ENCODE results near the gene SYNDIG1. TPM values are rescaled to one million over a fixed set of nuclear protein-coding genes. Genes with fewer than 3 reads are reported as not detected.

The SYNDIG1 gene
- total RNA-seq, 1 donor, result 2.2 TPM

GRCh38 chr20:24581443-24582170 lies 112.2 kb downstream of the SYNDIG1 start:
- H3K4me2 ChIP-seq (ENCODE audit: insufficient read depth, low read length), result no peak overlapping the region
- H3K27ac ChIP-seq (ENCODE audit: low read depth, low read length), result no peak overlapping the region
- no peaks in the 10 kb centered on the region for H3K9me3 ChIP-seq (ENCODE audit: low read depth, low read length)
- no peak overlapping the region for H3K4me3 ChIP-seq (ENCODE audit: insufficient read depth, low read length)
- H2AFZ ChIP-seq (ENCODE audit: low read length), result no peak overlapping the region
- DNase-seq (ENCODE audit: insufficient read length, low spot score, missing footprints), result no peak
- H3K27me3 ChIP-seq (ENCODE audit: insufficient read depth, low read length), result no peaks in the 10 kb centered on the region
- H4K20me1 ChIP-seq (ENCODE audit: insufficient read depth, low read length), result no peaks in the 10 kb centered on the region
- no peaks in the 10 kb centered on the region for H3K79me2 ChIP-seq (ENCODE audit: insufficient read depth, low read length)
- no peaks in the 10 kb centered on the region for H3K36me3 ChIP-seq (ENCODE audit: insufficient read depth, low read length)
- no peaks in the 10 kb centered on the region for H3K4me1 ChIP-seq (ENCODE audit: insufficient read depth, low read length)
- TF ChIP-seq CTCF (IDR thresholded peaks at IDR 0.05; ENCODE audit: extremely low read depth, low read depth, low read length), result no peak

- Histone ChIP-seq H3K9me3 (ENCODE audit: low read depth, low read length) (no peaks in the 10 kb centered on the region), H4K20me1 (ENCODE audit: insufficient read depth, low read length) (no peaks in the 10 kb centered on the region), H3K36me3 (ENCODE audit: insufficient read depth, low read length) (no peaks in the 10 kb centered on the region), H3K79me2 (ENCODE audit: insufficient read depth, low read length) (no peaks in the 10 kb centered on the region), H3K27me3 (ENCODE audit: insufficient read depth, low read length) (no peaks in the 10 kb centered on the region), H2AFZ (ENCODE audit: low read length) (no peak overlapping the region), H3K4me2 (ENCODE audit: insufficient read depth, low read length) (no peak overlapping the region), H3K4me1 (ENCODE audit: insufficient read depth, low read length) (no peaks in the 10 kb centered on the region), H3K4me3 (ENCODE audit: insufficient read depth, low read length) (no peak overlapping the region), H3K27ac (ENCODE audit: low read depth, low read length) (no peak overlapping the region)
- no peak for DNase-seq (ENCODE audit: insufficient read length, low spot score, missing footprints)
- no peak for TF ChIP-seq CTCF (IDR thresholded peaks at IDR 0.05; ENCODE audit: extremely low read depth, low read depth, low read length)
These were observed 113.1 kb downstream of the SYNDIG1 start for GRCh38 chr20:24582373-24583168.

GRCh38 chr20:24583169-24583792 lies 113.9 kb downstream of the SYNDIG1 start:
- Histone ChIP-seq H3K4me2 (ENCODE audit: insufficient read depth, low read length) (no peak overlapping the region), H3K36me3 (ENCODE audit: insufficient read depth, low read length) (no peaks in the 10 kb centered on the region), H3K27ac (ENCODE audit: low read depth, low read length) (no peak overlapping the region), H4K20me1 (ENCODE audit: insufficient read depth, low read length) (no peaks in the 10 kb centered on the region), H2AFZ (ENCODE audit: low read length) (no peak overlapping the region), H3K79me2 (ENCODE audit: insufficient read depth, low read length) (no peaks in the 10 kb centered on the region), H3K4me1 (ENCODE audit: insufficient read depth, low read length) (no peaks in the 10 kb centered on the region), H3K4me3 (ENCODE audit: insufficient read depth, low read length) (no peak overlapping the region), H3K27me3 (ENCODE audit: insufficient read depth, low read length) (no peaks in the 10 kb centered on the region), H3K9me3 (ENCODE audit: low read depth, low read length) (no peaks in the 10 kb centered on the region)
- DNase-seq (ENCODE audit: insufficient read length, low spot score, missing footprints), result no peak
- TF ChIP-seq CTCF (IDR thresholded peaks at IDR 0.05; ENCODE audit: extremely low read depth, low read depth, low read length), result no peak

- Histone ChIP-seq H3K27ac (ENCODE audit: low read depth, low read length) (no peak overlapping the region), H3K4me1 (ENCODE audit: insufficient read depth, low read length) (no peaks in the 10 kb centered on the region), H3K27me3 (ENCODE audit: insufficient read depth, low read length) (no peaks in the 10 kb centered on the region), H3K4me3 (ENCODE audit: insufficient read depth, low read length) (no peak overlapping the region), H3K9me3 (ENCODE audit: low read depth, low read length) (no peaks in the 10 kb centered on the region), H3K4me2 (ENCODE audit: insufficient read depth, low read length) (no peak overlapping the region), H4K20me1 (ENCODE audit: insufficient read depth, low read length) (no peaks in the 10 kb centered on the region), H3K79me2 (ENCODE audit: insufficient read depth, low read length) (no peaks in the 10 kb centered on the region), H2AFZ (ENCODE audit: low read length) (no peak overlapping the region), H3K36me3 (ENCODE audit: insufficient read depth, low read length) (no peaks in the 10 kb centered on the region)
- DNase-seq (ENCODE audit: insufficient read length, low spot score, missing footprints), result no peak
- no peak for TF ChIP-seq CTCF (IDR thresholded peaks at IDR 0.05; ENCODE audit: extremely low read depth, low read depth, low read length)
These were observed 114.6 kb downstream of the SYNDIG1 start for GRCh38 chr20:24584078-24584477.
